HepG2 (cell line): ENCODE results near the gene SOWAHB. TPM values are rescaled to one million over a fixed set of nuclear protein-coding genes. Genes with fewer than 3 reads are reported as not detected.

Experiments used
- ATAC-seq: fragments of 200-7000 bp; cut with Tn5 transposase; 3 replicates; pipeline ENCODE4 v1.9.1; 2020; ENCODE audit warnings: mild to moderate bottlenecking, moderate library complexity
- BruUV-seq: library from RNA; stranded (reverse); fragments of 400-500 nt; replicated peaks from 2 replicates; lab custom pipeline; 2021; lab: Mats Ljungman, UMichigan
- CTCF ChIA-PET: fragments of 300-600 bp; formaldehyde crosslinking; extraction: SDS; loops from one replicate; lab custom pipeline; 2021; ENCODE audit warnings: low total read pairs, inconsistent platforms, low intra/inter-chr PET ratio; lab: Yijun Ruan, JAX
- POLR2A ChIA-PET: fragments of 350-600 bp; sonication (Branson Sonifier 250); formaldehyde crosslinking; loops from one replicate; lab custom pipeline; 2020; ENCODE audit warnings: antibody characterized with exemption, inconsistent platforms; lab: Yijun Ruan, JAX
- DNase-seq: peaks from one replicate; pipeline ENCODE4 v3.0.0-alpha.2; 2015; ENCODE audit warnings: low spot score
- FAIRE-seq: peaks from 3 replicates; lab custom pipeline; 2011; peaks lifted over from hg19 to GRCh38; lab: Jason Lieb, UNC
- H2AFZ ChIP-seq: one replicate; pipeline ENCODE4 v1.6.1; 2011; ENCODE audit warnings: low read length, inconsistent platforms
- H3K27ac ChIP-seq: fragments of 300-600 bp; 3 replicates; pipeline ENCODE4 v1.8.0; 2011; ENCODE audit warnings: mixed run types, mild to moderate bottlenecking, mixed read lengths, low read length, inconsistent platforms; ENCODE audit not compliant: insufficient read depth; ENCODE audit errors: extremely low read length
- H3K27me3 ChIP-seq, 2 experiments: fragments of 200-600 bp in 1 of 2; 2 replicates in 1 of 2; 3 replicates in 1 of 2; pipeline versions ENCODE4 v1.6.0 to v1.8.0; 2011; ENCODE audit warnings: low read length in 2 of 2, mild to moderate bottlenecking in 2 of 2, moderate library complexity in 2 of 2, inconsistent platforms in 1 of 2; ENCODE audit not compliant: insufficient read depth in 2 of 2, control insufficient read depth in 1 of 2
- H3K36me3 ChIP-seq, 2 experiments: fragments of 200-600 bp in 1 of 2; replicated peaks in 1 of 2; 2 replicates in 1 of 2; 3 replicates in 1 of 2; pipeline versions ENCODE4 v1.5.1 to v1.8.0; 2011; ENCODE audit warnings: low read length in 2 of 2, inconsistent platforms in 1 of 2; ENCODE audit not compliant: insufficient read depth in 2 of 2, control insufficient read depth in 1 of 2
- H3K4me1 ChIP-seq: 2 replicates; pipeline ENCODE4 v1.5.1; 2012; ENCODE audit warnings: low read length, inconsistent platforms; ENCODE audit not compliant: insufficient read depth
- H3K4me2 ChIP-seq: 2 replicates; pipeline ENCODE4 v1.6.0; 2011; ENCODE audit warnings: low read depth, low read length, inconsistent platforms
- H3K4me3 ChIP-seq, 3 experiments: fragments of 200-600 bp in 1 of 3; sonication (generic), shearing (Covaris generic) in 1 of 3; replicated peaks in 1 of 3; 2 replicates each; pipeline ENCODE4 v1.5.1; 2011 to 2016; ENCODE audit warnings: low read length in 3 of 3, inconsistent platforms in 2 of 3, low read depth in 2 of 3, mild to moderate bottlenecking in 2 of 3, control low read depth in 1 of 3, mixed read lengths in 1 of 3; ENCODE audit not compliant: insufficient read depth in 1 of 3
- H3K79me2 ChIP-seq: one replicate; pipeline ENCODE4 v1.6.1; 2011; ENCODE audit warnings: low read length, inconsistent platforms; ENCODE audit not compliant: insufficient read depth
- H3K9ac ChIP-seq: 2 replicates; pipeline ENCODE4 v1.6.0; 2011; ENCODE audit warnings: mild to moderate bottlenecking, low read depth, low read length, inconsistent platforms; ENCODE audit not compliant: insufficient read depth
- H3K9me3 ChIP-seq: 2 replicates; pipeline ENCODE4 v1.5.1; 2012; ENCODE audit warnings: mild to moderate bottlenecking, low read length
- H4K20me1 ChIP-seq: 2 replicates; pipeline ENCODE4 v1.6.0; 2011; ENCODE audit warnings: inconsistent platforms, mild to moderate bottlenecking, low read length, moderate library complexity; ENCODE audit not compliant: insufficient read depth
- E2F2 ChIP-seq: sonication (generic); formaldehyde crosslinking; IDR thresholded peaks from 2 replicates; pipeline ENCODE4 v1.4.0; 2020; ENCODE audit warnings: missing genetic modification reagents, borderline replicate concordance
- HDAC1 ChIP-seq: sonication (generic); formaldehyde crosslinking; IDR thresholded peaks from 2 replicates; pipeline ENCODE4 v1.5.1; 2020; ENCODE audit warnings: mild to moderate bottlenecking, missing genetic modification reagents
- IKZF5 ChIP-seq: IDR thresholded peaks from 2 replicates; pipeline ENCODE4 v1.6.1; 2018; ENCODE audit warnings: missing genetic modification reagents, mild to moderate bottlenecking, missing compliant biosample characterization
- NCOR1 ChIP-seq: fragments of 200-600 bp; sonication (generic); IDR thresholded peaks from 2 replicates; pipeline ENCODE4 v1.7.0; 2017; ENCODE audit warnings: antibody characterized with exemption, low read length, borderline replicate concordance
- SCMH1 ChIP-seq: sonication (generic); formaldehyde crosslinking; IDR thresholded peaks from 2 replicates; pipeline ENCODE4 v1.9.0; 2021; ENCODE audit warnings: missing genetic modification reagents, mild to moderate bottlenecking, borderline replicate concordance
- TCF12 ChIP-seq, 2 experiments: fragments of 450-650 bp in 1 of 2; sonication (generic) in 1 of 2; formaldehyde crosslinking in 1 of 2; IDR thresholded peaks; 2 replicates each; pipeline versions ENCODE4 v1.6.1 to v1.8.0; 2017 to 2022; ENCODE audit warnings: antibody characterized with exemption in 1 of 2, mild to moderate bottlenecking in 1 of 2, missing genetic modification reagents in 1 of 2, moderate library complexity in 1 of 2
- TEAD2 ChIP-seq: sonication (generic); formaldehyde crosslinking; IDR thresholded peaks from 2 replicates; pipeline ENCODE4 v1.9.0; 2021; ENCODE audit warnings: missing genetic modification reagents
- YEATS2 ChIP-seq: sonication (generic); formaldehyde crosslinking; IDR thresholded peaks from 2 replicates; pipeline ENCODE4 v1.4.0; 2020; ENCODE audit warnings: missing genetic modification reagents, borderline replicate concordance
- WGBS: methylation state at CpG from one replicate; pipeline ENCODE4 v1.1.6; 2017; ENCODE audit warnings: low lambda C conversion rate; 5-methylcytosine and 5-hydroxymethylcytosine counted together
- in situ Hi-C: cut with HindIII; loops from 2 replicates; pipeline ENCODE4 v1.10.0; 2017; ENCODE audit warnings: low pct_unique_long_range_greater_than_20kb; ENCODE audit not compliant: extremely low pct_ligation_motif_present
- intact Hi-C: fragments of 100-400 bp; cut with micrococcal nuclease; formaldehyde crosslinking; loops from one replicate; pipeline ENCODE4 v1.10.0; 2022; ENCODE audit not compliant: unreplicated experiment
- polyA plus RNA-seq, 8 experiments: library from polyadenylated mRNA; depleted of rRNA in 3 of 8; stranded (reverse) in 7 of 8; unstranded in 1 of 8; fragments of >200 nt; fragmentation: Illumina TruSeq in 4 of 8; extraction: Trizol in 4 of 8; gene quantifications; 2 replicates each; pipeline versions ENCODE4 v1.2.1 to v1.2.3, GENCODE V29; 2011 to 2016; ENCODE audit warnings: low read depth in 4 of 8, missing spikeins in 1 of 8, mixed read lengths in 1 of 8; ENCODE audit not compliant: insufficient read depth in 1 of 8
- total RNA-seq, 5 experiments: library from RNA; depleted of rRNA; stranded (reverse); fragments of >200 nt; fragmentation: Illumina TruSeq; extraction: Trizol; gene quantifications; 2 replicates each; pipeline ENCODE4 v1.2.3, GENCODE V29; 2016; ENCODE audit warnings: low read depth in 1 of 5

Gene SOWAHB
- total and polyA plus RNA-seq, 2 of the 13 experiments (the other 11 are each of a cell fraction or from before 2014, with no cell fraction given): 0.12 to 0.51 TPM

DNA sequence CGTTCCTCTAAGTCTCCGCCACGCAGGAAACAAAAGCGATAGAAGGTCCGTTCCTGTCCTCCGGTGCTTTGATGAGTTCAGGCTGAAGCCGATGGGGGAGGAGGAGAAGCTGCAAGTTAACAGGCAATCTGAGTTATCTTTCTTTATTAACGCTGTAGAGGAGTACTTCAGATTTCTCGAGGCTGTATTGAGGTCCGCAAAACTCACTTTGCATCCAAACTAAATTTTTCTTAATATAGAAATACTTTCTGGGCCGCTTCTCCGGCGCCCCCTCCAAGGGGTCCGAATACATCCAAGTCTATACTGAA, 395 bp upstream of the SOWAHB start:
- in situ Hi-C loops (no loop called here), intact Hi-C loops (loop anchor here (2.0 to 5.0 kb wide), 4 partner anchors 46 to 144 kb away; no protein-coding TSS in a partner anchor)
- H3K79me2 ChIP-seq: no peaks in the 10 kb centered on the region
- no peak overlapping the region for H3K27ac ChIP-seq
- peak overlapping the region; percentile 19; the same call in 1 of the 2 replicates for H3K9ac ChIP-seq
- no peak for FAIRE-seq
- no peaks in the 10 kb centered on the region for H4K20me1 ChIP-seq
- H3K4me1 ChIP-seq: peaks cover 56% of the 10 kb centered on the region
- H3K36me3 ChIP-seq: no peaks in the 10 kb centered on the region
- BruUV-seq: no TSS peak
- no peak overlapping the region for H2AFZ ChIP-seq
- POLR2A ChIA-PET: interaction anchor here (0.7 to 2.6 kb wide), 2 partner anchors 51 to 88 kb away, joined by 4 to 15 read pairs; partner anchors contain the start of gene SEPTIN11
- CTCF ChIA-PET: no interaction called here
- ATAC-seq: no peak
- H3K27me3 ChIP-seq: peaks cover 1 to 29% of the 10 kb centered on the region in 2 experiments; a peak in 4 of 5 replicates
- H3K4me2 ChIP-seq: peak overlapping the region; percentile 91
- no peak for DNase-seq
- peaks cover 7% of the 10 kb centered on the region for H3K9me3 ChIP-seq
- TF ChIP-seq NCOR1: no peak
- TF ChIP-seq SCMH1 (CRISPR knock-in tag): no peak
- no peak for TF ChIP-seq TCF12 (IDR thresholded peaks at IDR 0.05)
- no peak for TF ChIP-seq TCF12 (CRISPR knock-in tag; IDR thresholded peaks at IDR 0.05)
- TF ChIP-seq YEATS2 (CRISPR knock-in tag): no peak
- TF ChIP-seq E2F2 (CRISPR knock-in tag): no peak
- no peak for TF ChIP-seq IKZF5 (CRISPR knock-in tag)
- peak; percentile 44 for TF ChIP-seq HDAC1 (CRISPR knock-in tag)
- TF ChIP-seq TEAD2: no peak
- peak overlapping the region; percentile 51 to 78 (median 64); a peak in 5 of 6 replicates for H3K4me3 ChIP-seq
- WGBS: under 1% methylated on average over 14 of the region's 14 CpGs
